SU-DHL-6 (cell line): ENCODE results near the gene ABHD16B.
"Not testable (repeated sequence)": the region's sequence is repeated elsewhere in the genome, so short reads cannot be mapped to it uniquely, and the experiment has no call there.

ENCODE experiments used
- H2AFZ ChIP-seq: fragments of 200-600 bp; sonication (generic); 2 replicates; pipeline ENCODE4 v1.6.1; 2014; ENCODE audit warnings: low read depth, mild to moderate bottlenecking, moderate library complexity, mixed read lengths, antibody characterized with exemption, low read length; ENCODE audit not compliant: severe bottlenecking
- H3F3A ChIP-seq: fragments of 200-600 bp; shearing (Covaris generic); 2 replicates; pipeline ENCODE4 v1.6.0; 2016; ENCODE audit warnings: antibody characterized with exemption, mild to moderate bottlenecking; ENCODE audit not compliant: insufficient read depth
- H3K27ac ChIP-seq: fragments of 200-600 bp; sonication (generic); 2 replicates; pipeline ENCODE4 v1.5.1; 2016; ENCODE audit warnings: low read depth, mild to moderate bottlenecking, low read length, moderate library complexity, mixed read lengths
- H3K27me3 ChIP-seq: fragments of 200-600 bp; sonication (generic), shearing (Covaris generic); 2 replicates; pipeline ENCODE4 v1.6.0; 2014; ENCODE audit warnings: mild to moderate bottlenecking, low read length
- H3K36me3 ChIP-seq: fragments of 200-600 bp; sonication (generic); 2 replicates; pipeline ENCODE4 v1.6.1; 2014; ENCODE audit warnings: mild to moderate bottlenecking, low read length, mixed read lengths
- H3K4me2 ChIP-seq: fragments of 300-600, 200-600 bp; shearing (Covaris generic), sonication (generic); 2 replicates; pipeline ENCODE4 v1.6.0; 2014; ENCODE audit warnings: low read length, low read depth, mild to moderate bottlenecking; ENCODE audit not compliant: poor library complexity, severe bottlenecking
- H3K4me3 ChIP-seq: fragments of 200-600 bp; sonication (generic); 2 replicates; pipeline ENCODE4 v1.5.1; 2014; ENCODE audit warnings: antibody characterized with exemption, low read length, mild to moderate bottlenecking, mixed read lengths; ENCODE audit not compliant: insufficient read depth, poor library complexity, severe bottlenecking
- H3K79me2 ChIP-seq: fragments of 200-600 bp; sonication (generic); 2 replicates; pipeline ENCODE4 v1.6.1; 2014; ENCODE audit warnings: mild to moderate bottlenecking, low read length, moderate library complexity; ENCODE audit not compliant: insufficient read depth
- H3K9ac ChIP-seq: fragments of 200-600 bp; sonication (generic); 2 replicates; pipeline ENCODE4 v1.7.0; 2014; ENCODE audit warnings: mild to moderate bottlenecking, low read length
- H3K9me2 ChIP-seq: fragments of 200-600 bp; sonication (generic); replicated peaks from 2 replicates; pipeline ENCODE4 v1.6.1; 2014; ENCODE audit warnings: low read length; ENCODE audit not compliant: insufficient read depth
- H3K9me3 ChIP-seq: fragments of 200-600 bp; sonication (generic); 2 replicates; pipeline ENCODE4 v1.6.1; 2014; ENCODE audit warnings: low read length, mixed read lengths; ENCODE audit not compliant: insufficient read depth
- H4K20me1 ChIP-seq: fragments of 200-600 bp; sonication (generic); 2 replicates; pipeline ENCODE4 v1.6.1; 2014; ENCODE audit warnings: low read depth, mild to moderate bottlenecking, antibody characterized with exemption, low read length, moderate library complexity, mixed read lengths
- EZH2phosphoT487 ChIP-seq: fragments of 200-600 bp; sonication (generic), shearing (Covaris generic); conservative IDR thresholded peaks from 2 replicates; pipeline ENCODE4 v1.6.1; 2018; ENCODE audit warnings: mild to moderate bottlenecking, antibody characterized with exemption, low read length, moderate library complexity, mixed read lengths
- TF ChIP-seq, protein P1 (sequence below): fragments of 200-600 bp; sonication (generic); IDR thresholded peaks from one replicate; pipeline ENCODE4 v1.5.1; 2017; ENCODE audit warnings: antibody characterized with exemption, mild to moderate bottlenecking, low read length, moderate library complexity; ENCODE audit not compliant: insufficient read depth, poor library complexity, severe bottlenecking

Gene ABHD16B

GRCh38 chr20:63876489-63877036 is 15.3 kb downstream of the ABHD16B start:
- Histone ChIP-seq H3K4me3 (no peak overlapping the region), H3K79me2 (no peaks in the 10 kb centered on the region), H3K9ac (no peak overlapping the region), H3F3A (peaks cover 10% of the 10 kb centered on the region; the same call in 1 of the 2 replicates), H3K9me3 (no peaks in the 10 kb centered on the region), H4K20me1 (no peaks in the 10 kb centered on the region), H3K36me3 (0 out of 2 replicates have a peak, but pooled peaks cover 10% of the 10 kb centered on the region), H2AFZ (no peak overlapping the region), H3K9me2 (no peaks in the 10 kb centered on the region), H3K4me2 (no peak overlapping the region), H3K27ac (no peak overlapping the region), H3K27me3 (no peaks in the 10 kb centered on the region)
- TF ChIP-seq, protein P1, sequence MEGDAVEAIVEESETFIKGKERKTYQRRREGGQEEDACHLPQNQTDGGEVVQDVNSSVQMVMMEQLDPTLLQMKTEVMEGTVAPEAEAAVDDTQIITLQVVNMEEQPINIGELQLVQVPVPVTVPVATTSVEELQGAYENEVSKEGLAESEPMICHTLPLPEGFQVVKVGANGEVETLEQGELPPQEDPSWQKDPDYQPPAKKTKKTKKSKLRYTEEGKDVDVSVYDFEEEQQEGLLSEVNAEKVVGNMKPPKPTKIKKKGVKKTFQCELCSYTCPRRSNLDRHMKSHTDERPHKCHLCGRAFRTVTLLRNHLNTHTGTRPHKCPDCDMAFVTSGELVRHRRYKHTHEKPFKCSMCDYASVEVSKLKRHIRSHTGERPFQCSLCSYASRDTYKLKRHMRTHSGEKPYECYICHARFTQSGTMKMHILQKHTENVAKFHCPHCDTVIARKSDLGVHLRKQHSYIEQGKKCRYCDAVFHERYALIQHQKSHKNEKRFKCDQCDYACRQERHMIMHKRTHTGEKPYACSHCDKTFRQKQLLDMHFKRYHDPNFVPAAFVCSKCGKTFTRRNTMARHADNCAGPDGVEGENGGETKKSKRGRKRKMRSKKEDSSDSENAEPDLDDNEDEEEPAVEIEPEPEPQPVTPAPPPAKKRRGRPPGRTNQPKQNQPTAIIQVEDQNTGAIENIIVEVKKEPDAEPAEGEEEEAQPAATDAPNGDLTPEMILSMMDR, result no peak
- TF ChIP-seq EZH2phosphoT487, result no peak

- no peak overlapping the region for H3K4me2 ChIP-seq
- H3K9me3 ChIP-seq, result no peaks in the 10 kb centered on the region
- H2AFZ ChIP-seq, result no peak overlapping the region
- H3K27ac ChIP-seq, result no peak overlapping the region
- H3K4me3 ChIP-seq, result no peak overlapping the region
- no peaks in the 10 kb centered on the region for H3K9me2 ChIP-seq
- no peaks in the 10 kb centered on the region for H3K79me2 ChIP-seq
- H3F3A ChIP-seq, result peaks cover 10% of the 10 kb centered on the region; the same call in 1 of the 2 replicates
- no peaks in the 10 kb centered on the region for H4K20me1 ChIP-seq
- TF ChIP-seq, protein P1, result no peak
- no peak for TF ChIP-seq EZH2phosphoT487
- H3K36me3 ChIP-seq, result 0 out of 2 replicates have a peak, but pooled peaks cover 10% of the 10 kb centered on the region
- no peaks in the 10 kb centered on the region for H3K27me3 ChIP-seq
- H3K9ac ChIP-seq, result no peak overlapping the region
Measured at GRCh38 chr20:63877755-63878470, 16.6 kb downstream of the ABHD16B start.

DNA sequence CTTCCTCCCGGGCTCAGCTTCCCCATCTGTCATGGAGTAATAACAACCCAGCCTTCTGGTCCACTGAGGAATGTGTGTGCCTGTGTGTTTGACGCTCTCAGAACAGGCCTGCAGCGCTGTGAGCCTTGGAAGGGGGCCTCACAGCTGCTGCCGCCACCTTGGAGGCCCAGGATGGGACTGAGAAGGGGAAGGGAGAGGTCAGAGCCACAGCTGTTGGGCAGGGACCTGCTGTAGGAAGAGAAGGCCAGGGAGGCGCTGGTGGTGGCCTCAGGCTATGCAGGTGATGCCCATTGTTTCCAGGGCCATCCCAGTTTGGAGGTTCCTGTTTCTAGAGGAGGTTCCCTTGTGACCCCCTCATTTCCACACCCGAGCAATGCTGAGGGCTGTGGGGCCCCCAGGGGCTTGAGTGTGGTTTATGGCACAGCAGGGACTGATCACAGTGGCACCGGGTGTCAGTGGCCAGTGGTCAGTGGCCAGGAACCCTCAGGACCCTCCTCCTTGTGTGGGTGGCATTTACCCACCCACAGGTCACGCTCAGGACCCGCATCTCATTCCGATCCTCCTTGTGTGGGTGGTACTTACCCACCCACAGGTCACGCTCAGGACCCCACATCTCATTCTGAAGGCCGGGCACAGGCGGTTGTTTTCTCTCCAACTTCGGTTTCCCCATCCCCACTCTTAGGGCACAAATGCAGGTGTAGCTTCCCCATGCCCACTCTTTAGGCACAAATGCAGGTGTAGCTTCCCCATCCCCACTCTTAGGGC is 17.8 kb downstream of the ABHD16B start:
- Histone ChIP-seq H3K4me3 (no peak overlapping the region), H3F3A (peaks cover 10% of the 10 kb centered on the region; the same call in 1 of the 2 replicates), H3K36me3 (0 out of 2 replicates have a peak, but pooled peaks cover 5% of the 10 kb centered on the region), H3K4me2 (no peak overlapping the region), H3K9me2 (no peaks in the 10 kb centered on the region), H3K9ac (no peak overlapping the region), H3K27ac (no peak overlapping the region), H4K20me1 (no peaks in the 10 kb centered on the region), H3K27me3 (no peaks in the 10 kb centered on the region), H3K9me3 (no peaks in the 10 kb centered on the region), H2AFZ (no peak overlapping the region), H3K79me2 (no peaks in the 10 kb centered on the region)
- TF ChIP-seq EZH2phosphoT487, result no peak
- TF ChIP-seq, protein P1, result no peak

DNA sequence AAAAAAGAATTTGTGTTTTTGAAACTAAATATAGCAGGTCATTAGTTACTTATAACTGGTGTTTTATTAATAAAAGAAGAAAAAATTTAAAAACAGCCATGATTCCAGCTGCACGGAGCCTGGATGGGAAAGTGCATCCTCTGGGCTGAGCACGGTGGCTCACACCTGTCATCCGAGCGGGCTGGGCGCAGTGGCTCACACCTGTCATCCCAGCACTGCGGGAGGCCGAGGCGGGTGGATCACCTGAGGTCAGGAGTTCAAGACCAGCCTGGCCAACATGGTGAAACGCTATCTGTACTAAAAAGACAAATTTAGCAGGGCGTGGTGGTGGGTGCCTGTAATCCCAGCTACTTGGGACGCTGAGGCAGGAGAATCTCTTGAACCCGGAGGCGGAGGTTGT is 19.6 kb downstream of the ABHD16B start:
- H3F3A ChIP-seq, H3K9me2 ChIP-seq, H3K27ac ChIP-seq, H3K9ac ChIP-seq, H3K27me3 ChIP-seq, H3K9me3 ChIP-seq, H3K79me2 ChIP-seq, H3K4me2 ChIP-seq, H4K20me1 ChIP-seq, H3K4me3 ChIP-seq, H3K36me3 ChIP-seq, H2AFZ ChIP-seq: not testable (repeated sequence)
